NCI-H1105 treated with DMSO at 0.1 percent for 48 hours (cell line): ENCODE data around the gene SHB.
A peak's percentile ranks its signal among the peaks of the same experiment; 100 is the strongest.
"Not testable (repeated sequence)": the region's sequence is repeated elsewhere in the genome, so short reads cannot be mapped to it uniquely, and the experiment has no call there.

Experiments
- DNase-seq: peaks from one replicate; lab custom pipeline; 2025; lab: John Stamatoyannopoulos, UW

SHB gene

DNA sequence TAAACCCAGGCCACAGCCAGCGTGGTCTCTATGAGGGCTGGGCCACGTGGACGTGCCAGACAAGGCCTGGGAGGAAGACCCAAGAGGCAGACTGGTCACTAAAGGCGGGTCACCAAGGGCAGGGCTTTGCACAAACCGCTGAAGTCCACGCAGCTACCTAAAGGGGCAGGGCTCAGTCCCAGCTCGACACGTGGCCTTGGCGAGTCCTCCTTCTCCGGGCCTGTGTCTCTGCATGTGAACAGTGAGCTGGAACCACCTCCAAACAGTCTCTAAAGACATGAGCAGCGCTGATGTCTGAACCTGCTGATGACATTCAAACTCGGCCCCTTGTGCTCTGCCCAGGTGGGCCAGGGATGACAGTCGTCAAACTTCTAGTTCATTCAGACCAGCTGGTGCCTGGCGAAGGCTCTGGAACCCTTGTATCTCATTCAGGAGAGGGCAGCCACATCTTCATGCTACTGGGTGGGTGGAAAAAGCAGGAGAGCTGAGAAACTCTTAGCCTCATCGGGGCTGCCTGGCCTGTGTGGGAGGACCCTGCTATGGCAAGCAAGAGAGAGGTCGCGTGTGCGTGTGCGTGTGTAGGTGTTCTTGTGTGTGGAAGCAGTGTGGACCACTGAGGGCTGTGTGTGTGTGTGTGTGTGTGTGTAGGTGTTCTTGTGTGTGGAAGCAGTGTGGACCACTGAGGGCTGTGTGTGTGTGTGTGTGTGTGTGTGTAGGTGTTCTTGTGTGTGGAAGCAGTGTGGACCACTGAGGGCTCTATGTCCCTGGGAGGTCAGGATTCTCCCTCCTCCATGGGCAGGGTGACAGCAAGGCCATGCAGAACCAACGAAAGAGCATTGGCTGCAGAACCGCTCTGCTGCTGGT is 151.0 kb downstream of the SHB start:
- DNase-seq, result no peak

GRCh38 chr9:37917313-37917731 is 151.7 kb downstream of the SHB start:
- no peak for DNase-seq

- DNase-seq, result peak; percentile 5
Observed at GRCh38 chr9:37916471-37917312, 152.3 kb downstream of the SHB start.

- no peak for DNase-seq
Observed at GRCh38 chr9:37915911-37916470, 153.0 kb downstream of the SHB start.

- no peak for DNase-seq
Observed at GRCh38 chr9:37914701-37915358, 154.2 kb downstream of the SHB start.

- no peak for DNase-seq
Observed at GRCh38 chr9:37914154-37914551, 154.9 kb downstream of the SHB start.

- DNase-seq, result peak; percentile 60
Observed at GRCh38 chr9:37913480-37914153, 155.4 kb downstream of the SHB start.

GRCh38 chr9:37911271-37911681 is 157.8 kb downstream of the SHB start:
- no peak for DNase-seq

- no peak for DNase-seq
Observed at GRCh38 chr9:37910271-37910670, 158.8 kb downstream of the SHB start.

DNA sequence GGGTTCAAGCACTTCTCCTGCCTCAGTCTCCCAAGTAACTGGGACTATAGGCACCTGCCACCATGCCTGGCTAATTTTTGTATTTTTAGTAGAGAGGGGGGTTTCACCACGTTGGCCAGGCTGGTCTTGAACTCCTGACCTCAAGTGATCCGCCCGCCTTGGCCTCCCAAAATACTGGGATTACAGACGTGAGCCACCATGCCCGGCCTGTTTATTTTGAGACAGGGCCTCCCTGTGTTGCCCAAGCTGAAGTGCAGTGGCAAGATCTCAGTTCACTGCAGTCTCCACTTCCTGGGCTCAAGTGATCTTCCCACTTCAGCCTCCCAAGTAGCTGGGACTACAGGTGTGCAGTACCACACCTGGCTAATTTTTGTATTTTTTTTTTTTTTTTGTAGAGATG is 159.2 kb downstream of the SHB start:
- DNase-seq, result not testable (repeated sequence)

DNA sequence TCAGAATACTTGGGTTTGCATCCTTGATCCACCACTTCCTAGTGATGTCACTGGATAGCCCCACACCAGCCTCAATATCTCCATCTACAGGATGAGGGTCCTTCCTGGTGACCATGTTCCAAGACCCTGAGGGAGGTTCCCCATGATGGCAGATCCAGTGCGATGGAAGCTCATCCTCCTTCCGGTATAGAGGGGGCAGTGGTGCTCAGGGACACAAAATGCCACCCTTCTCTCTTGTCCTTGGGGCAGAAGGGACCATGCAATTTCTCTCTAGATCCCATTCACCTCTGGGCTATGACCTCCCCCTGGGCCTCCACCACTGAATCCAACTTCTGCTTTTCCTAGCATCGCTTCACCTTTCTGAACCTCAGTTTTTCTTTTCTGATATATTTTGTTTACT is 159.7 kb downstream of the SHB start:
- no peak for DNase-seq

GRCh38 chr9:37908698-37909186 is 160.3 kb downstream of the SHB start:
- DNase-seq, result no peak

DNA sequence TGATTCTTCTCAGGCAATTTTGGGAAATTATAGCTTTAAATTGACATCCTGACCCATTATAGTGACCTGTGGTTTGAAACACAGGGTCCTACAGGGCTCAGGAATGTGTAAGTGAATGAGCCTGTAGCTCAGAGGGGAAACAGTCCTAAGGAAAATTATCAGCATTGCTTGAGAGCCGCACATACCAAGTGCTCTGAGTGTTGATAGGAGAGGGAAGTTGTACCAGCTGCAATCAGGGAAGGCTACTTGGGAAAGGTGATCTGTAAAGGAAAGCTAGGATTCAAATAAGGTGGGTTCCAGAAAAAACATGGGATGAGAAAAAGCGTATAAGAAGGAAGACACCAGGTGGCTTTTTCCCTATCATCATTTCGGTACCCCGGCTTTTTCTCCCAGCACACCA is 160.7 kb downstream of the SHB start:
- DNase-seq, result no peak

GRCh38 chr9:37906312-37907239 is 162.5 kb downstream of the SHB start:
- DNase-seq, result no peak

DNA sequence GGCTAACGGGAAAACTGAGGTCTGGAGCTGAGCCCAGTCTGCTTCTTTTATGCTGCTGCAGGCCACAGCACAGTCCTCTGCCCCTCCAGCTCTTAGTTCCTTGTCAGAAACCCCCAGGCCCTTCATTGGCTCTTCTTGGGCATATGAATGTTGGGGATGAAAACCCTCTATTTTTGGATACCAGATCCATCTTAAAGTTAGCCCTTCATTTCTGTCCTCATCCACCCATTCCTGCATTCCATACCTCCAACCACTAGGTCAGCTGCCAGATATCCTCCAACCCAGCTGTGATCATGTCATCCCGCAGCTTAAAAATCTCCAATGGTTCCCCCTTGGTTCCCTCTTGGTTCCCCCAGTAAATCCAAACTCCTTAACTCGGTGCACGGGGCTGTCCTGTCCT is 163.3 kb downstream of the SHB start:
- DNase-seq, result no peak

DNA sequence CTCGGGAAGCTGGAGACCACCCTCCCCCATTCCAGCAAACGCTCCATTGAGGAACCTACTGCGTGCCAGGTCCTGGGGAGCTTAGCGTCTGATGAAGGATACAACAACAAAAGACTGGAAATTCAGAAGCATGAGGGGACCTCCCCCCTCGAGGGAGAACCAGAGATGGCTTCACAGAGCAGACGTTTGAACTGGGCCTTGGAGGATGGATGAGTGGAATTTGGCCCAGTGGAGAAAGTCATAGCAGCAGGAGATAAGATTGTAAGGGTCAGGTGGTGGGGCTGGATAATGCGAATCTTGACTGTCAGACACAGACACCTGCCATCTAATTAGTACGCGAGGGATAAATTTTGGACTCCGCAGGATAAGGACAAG is 163.9 kb downstream of the SHB start:
- peak; percentile 19 for DNase-seq

- no peak for DNase-seq
Observed at GRCh38 chr9:37904445-37905130, 164.4 kb downstream of the SHB start.

DNA sequence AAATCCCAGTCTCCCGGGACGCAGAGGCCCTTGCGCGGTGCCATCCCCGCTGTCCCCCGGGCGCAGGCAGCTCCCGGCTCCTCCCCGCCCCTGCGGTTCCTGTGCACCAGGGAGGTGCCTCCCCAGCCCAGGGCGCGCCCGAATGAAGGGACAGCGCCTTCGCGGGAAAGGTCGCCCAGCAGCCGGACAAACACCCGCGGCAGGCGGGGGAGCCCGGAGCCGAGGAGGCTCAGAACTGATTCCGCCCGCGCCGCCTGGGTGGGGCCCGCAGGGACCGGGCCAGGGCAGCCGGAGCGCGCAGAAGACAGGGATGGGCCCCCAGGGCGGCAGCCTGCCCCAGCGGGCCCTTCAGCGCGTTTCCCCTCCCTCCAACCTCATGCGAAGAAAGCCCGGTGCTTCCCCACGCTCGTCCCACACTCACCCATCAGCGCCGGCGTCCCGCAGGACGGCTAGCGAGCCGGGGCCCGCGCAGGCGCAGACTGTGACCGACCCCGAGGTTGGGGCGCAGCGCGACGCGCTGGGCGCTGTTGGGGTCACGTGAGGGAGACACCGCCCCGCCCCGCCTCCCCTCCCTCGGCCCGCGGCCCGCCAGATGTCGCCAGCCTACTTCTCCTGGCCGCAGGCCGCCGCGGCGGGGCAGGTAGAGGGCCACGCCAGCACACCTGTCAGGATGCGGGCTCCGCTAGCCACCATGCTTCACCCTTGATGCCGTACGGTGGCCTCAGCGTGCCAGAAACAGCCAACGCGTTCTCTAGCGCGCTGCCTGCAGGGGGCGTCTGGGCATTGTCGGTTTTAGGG is 165.2 kb downstream of the SHB start, which contains the start of gene SLC25A51:
SLC25A51 (minus strand) TSS at position 481 of the 798 bp plus-strand sequence. CDS start 15,577 bp downstream, outside the sequence.
- peak; percentile 90 for DNase-seq
